ENCODE measurements around the gene CLEC16A. TPM values are rescaled to one million over a fixed set of nuclear protein-coding genes. Genes with fewer than 3 reads are reported as not detected.

CLEC16A gene
- total and polyA plus RNA-seq, 9 of the 15 experiments (the other 6 are each of a cell fraction or from before 2014, with no cell fraction given) = 1.00 to 22.3 (median 10.0) TPM

DNA sequence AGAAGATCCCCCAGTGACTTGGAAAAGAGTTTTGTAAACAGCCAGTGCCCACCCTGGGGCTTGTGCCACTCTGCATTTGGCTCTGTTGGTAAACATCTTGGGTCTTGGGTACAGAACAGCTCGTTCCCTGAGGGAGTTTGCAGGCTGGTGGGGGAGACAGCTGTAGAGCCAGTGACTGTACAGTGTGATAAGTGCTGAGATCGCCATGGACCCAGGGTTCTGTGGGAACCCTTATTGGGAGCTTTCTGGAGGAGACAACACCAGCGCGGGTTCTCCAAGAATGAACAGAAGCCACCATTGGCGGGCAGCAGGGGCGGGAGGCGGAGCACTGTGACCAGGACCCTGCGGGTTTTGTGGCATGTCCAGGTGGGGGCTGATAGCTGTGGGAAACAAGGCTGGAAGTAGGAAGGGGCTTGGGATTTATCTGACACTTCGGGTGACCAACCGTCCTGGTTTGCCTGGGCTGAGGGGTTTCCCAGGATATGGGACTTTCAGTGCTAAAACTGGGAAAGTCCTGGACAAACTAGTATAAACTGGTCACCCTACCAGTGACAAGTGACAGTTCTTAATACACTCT, 2.9 kb downstream of the CLEC16A start:
- peaks cover 23 to 34% of the 10 kb centered on the region in 2 experiments for H3K4me1 ChIP-seq (replicated peaks in 1 of 2; ENCODE audit: control insufficient read depth in 2 of 2, insufficient read depth in 2 of 2, low read length in 2 of 2)
- no peak overlapping the region for H3K4me3 ChIP-seq
- peaks cover 52% of the 10 kb centered on the region for H3K79me2 ChIP-seq (ENCODE audit: control insufficient read depth, insufficient read depth, low read length)
- in situ Hi-C loops (cut with MboI) = no loop called here
- intact Hi-C loops (cut with micrococcal nuclease) = no loop called here
- FAIRE-seq = no peak
- no peaks in the 10 kb centered on the region for H3K9me3 ChIP-seq (replicated peaks; ENCODE audit: control insufficient read depth, insufficient read depth, low read depth, low read length)
- no peaks in the 10 kb centered on the region for H3K9me1 ChIP-seq (ENCODE audit: control insufficient read depth, insufficient read depth, low read length)
- ChIA-PET CTCF (ENCODE audit: low intra/inter-chr PET ratio) (no interaction called here), POLR2A (interaction anchor here (0.6 kb wide), 1 partner anchor 308 kb away, joined by 5 read pairs; no protein-coding TSS in a partner anchor)
- peak in 1 of 4 experiments; percentile 44 for DNase-seq (ENCODE audit: extremely low read depth in 1 of 4, low spot score in 3 of 4)
- no peak overlapping the region for H2AFZ ChIP-seq (ENCODE audit: low read depth, low read length)
- no peak overlapping the region for H3K27ac ChIP-seq (ENCODE audit: extremely low read depth, low read depth, low read length)
- no peaks in the 10 kb centered on the region for H3K27me3 ChIP-seq (ENCODE audit: control insufficient read depth in 2 of 2, insufficient read depth in 2 of 2, low read length in 2 of 2)
- no peaks in the 10 kb centered on the region for H3K36me3 ChIP-seq (ENCODE audit: control insufficient read depth, insufficient read depth, low read length)
- 29% methylated on average over 10 of the region's 10 CpGs for WGBS (ENCODE audit: insufficient coverage, low coverage, missing lambda C conversion rate)
- ATAC-seq = no peak
- peaks cover 21% of the 10 kb centered on the region for H4K20me1 ChIP-seq (replicated peaks; ENCODE audit: control insufficient read depth, insufficient read depth, low read length)
- H3K9ac ChIP-seq (ENCODE audit: insufficient read depth in 1 of 2, low read depth in 2 of 2, low read length in 2 of 2) = peak overlapping the region in 1 of 2 experiments; percentile 65; a peak in 2 of 4 replicates
- no peak overlapping the region for H3K4me2 ChIP-seq (ENCODE audit: insufficient read depth, low read length)
- BruUV-seq (replicated peaks) = no TSS peak
- TF ChIP-seq CBX8 (IDR thresholded peaks at IDR 0.05; ENCODE audit: borderline replicate concordance, extremely low read depth, low read depth, low read length, poor library complexity, severe bottlenecking) (no peak), HIVEP1 (CRISPR knock-in tag; IDR thresholded peaks at IDR 0.05) (no peak), TBL1XR1 (IDR thresholded peaks at IDR 0.05; ENCODE audit: low read length in 2 of 2) (no peak), REST (IDR thresholded peaks at IDR 0.05; ENCODE audit: borderline replicate concordance) (peak; percentile 35), REST (CRISPR knock-in tag; IDR thresholded peaks at IDR 0.05; ENCODE audit: low read depth) (no peak)
- TF ChIP-seq, protein P1, sequence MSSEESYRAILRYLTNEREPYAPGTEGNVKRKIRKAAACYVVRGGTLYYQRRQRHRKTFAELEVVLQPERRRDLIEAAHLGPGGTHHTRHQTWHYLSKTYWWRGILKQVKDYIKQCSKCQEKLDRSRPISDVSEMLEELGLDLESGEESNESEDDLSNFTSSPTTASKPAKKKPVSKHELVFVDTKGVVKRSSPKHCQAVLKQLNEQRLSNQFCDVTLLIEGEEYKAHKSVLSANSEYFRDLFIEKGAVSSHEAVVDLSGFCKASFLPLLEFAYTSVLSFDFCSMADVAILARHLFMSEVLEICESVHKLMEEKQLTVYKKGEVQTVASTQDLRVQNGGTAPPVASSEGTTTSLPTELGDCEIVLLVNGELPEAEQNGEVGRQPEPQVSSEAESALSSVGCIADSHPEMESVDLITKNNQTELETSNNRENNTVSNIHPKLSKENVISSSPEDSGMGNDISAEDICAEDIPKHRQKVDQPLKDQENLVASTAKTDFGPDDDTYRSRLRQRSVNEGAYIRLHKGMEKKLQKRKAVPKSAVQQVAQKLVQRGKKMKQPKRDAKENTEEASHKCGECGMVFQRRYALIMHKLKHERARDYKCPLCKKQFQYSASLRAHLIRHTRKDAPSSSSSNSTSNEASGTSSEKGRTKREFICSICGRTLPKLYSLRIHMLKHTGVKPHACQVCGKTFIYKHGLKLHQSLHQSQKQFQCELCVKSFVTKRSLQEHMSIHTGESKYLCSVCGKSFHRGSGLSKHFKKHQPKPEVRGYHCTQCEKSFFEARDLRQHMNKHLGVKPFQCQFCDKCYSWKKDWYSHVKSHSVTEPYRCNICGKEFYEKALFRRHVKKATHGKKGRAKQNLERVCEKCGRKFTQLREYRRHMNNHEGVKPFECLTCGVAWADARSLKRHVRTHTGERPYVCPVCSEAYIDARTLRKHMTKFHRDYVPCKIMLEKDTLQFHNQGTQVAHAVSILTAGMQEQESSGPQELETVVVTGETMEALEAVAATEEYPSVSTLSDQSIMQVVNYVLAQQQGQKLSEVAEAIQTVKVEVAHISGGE (CRISPR knock-in tag; IDR thresholded peaks at IDR 0.05) = no peak

Measured in K562 (cell line).